GM19238 (cell line): Measurements from ENCODE around the gene GALNT3.
A peak's percentile ranks its signal among the peaks of the same experiment; 100 is the strongest.

Experiments
- DNase-seq: peaks from one replicate; pipeline ENCODE4 v3.0.0; 2011; ENCODE audit warnings: low spot score; ENCODE audit not compliant: insufficient read length

The GALNT3 gene

DNA sequence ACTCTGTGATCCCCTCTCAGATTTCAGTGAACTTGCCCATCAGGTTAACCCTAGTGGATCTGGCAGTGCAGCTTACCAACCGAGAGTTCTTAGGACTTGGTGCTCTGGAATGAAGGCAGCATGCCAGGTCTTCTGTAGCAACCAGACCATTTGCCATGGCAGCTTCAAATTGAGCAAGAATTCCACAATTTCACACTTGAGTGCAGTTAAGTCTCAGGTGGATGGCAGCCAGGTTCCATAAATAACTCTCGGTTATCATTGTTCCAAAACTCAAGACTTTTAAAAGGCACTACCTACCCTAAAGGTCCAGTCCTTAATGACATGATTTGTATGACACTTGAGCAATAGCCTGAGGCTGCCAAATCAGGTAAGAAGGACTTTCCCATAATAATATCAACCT is 48.1 kb downstream of the GALNT3 start:
- no peak for DNase-seq

DNA sequence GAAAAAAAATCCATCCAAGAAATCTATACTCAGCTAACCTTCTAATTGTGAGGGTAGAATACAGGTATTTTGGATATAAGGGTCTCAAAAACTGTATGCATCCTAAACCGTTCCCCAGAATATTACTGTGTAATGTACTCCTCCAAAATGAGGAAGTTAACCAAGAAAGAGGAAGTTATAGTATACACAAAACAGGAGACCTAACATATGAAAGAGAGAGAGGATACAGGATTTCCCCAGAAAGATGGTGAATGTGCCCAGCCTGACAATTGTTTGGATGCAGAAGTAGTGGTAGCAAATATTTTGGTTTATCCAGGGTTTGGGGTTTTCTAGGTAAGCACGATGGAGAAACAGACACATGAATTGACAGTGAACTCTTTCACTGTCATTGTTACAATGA is 50.6 kb downstream of the GALNT3 start:
- peak; percentile 5 for DNase-seq

DNA sequence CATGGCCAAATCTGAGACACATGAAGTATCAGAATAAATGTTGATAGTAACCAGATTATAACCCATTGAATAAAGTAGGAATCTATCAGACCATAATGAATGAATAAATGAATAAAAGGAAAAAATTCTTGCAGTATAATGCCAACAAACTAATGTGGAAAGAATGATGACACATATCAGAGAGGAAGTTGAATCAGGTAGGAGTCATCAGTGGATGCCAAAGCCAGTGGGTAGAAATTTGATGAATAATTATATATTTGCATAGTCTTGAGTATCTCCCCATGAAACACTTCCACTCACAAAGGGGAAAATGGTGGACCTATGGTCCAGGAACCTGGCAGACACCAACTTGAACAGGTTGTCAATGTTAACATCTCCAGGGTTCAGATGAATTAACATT is 68.6 kb downstream of the GALNT3 start:
- no peak for DNase-seq

DNA sequence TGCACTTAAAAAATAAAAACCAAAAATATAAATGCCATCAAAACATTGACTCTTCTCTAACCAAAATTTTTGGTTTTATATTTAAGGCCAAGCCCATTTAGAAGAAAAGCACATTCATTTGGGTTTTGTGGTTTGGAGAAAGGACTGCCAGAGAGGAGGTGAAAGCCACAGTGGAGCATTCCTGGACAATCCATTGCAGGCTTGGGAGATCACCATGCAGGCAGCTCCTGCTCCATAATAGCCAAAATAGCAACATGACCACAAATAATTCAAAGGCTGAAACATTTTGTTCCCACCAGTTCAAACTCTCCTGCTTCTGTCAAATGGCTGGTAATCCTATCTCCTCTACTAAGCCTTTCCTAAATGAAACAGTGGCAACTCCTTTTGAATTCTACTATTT is 73.5 kb downstream of the GALNT3 start:
- DNase-seq, result no peak

DNA sequence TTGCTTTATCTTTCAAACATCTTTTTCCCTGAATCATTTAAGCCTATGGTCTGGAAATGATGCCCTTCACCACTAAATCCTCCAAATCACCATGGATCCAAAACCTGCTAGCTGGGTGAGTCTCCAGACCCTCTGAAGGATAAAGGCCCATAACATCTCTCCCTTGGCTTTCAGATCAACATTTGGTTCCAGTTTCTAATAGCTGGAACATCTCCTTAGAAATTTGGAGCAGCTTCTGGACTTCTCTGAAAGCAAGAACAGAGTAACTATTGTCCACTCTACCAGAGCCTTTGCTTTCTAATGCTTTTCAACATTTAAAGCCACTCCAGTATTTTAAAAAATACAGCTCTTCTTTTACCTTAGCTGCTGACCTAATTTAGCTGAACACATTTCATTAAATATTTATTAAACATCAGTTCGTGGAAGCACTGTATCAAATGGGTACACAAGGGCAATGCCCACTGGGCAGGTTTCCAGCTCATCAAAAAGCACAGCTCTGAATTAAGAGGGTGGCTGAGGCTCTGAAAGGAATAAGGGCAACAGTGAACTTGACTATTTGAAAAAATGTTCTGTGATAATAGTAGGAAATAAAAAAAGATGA is 75.3 kb downstream of the GALNT3 start:
- DNase-seq, result no peak

DNA sequence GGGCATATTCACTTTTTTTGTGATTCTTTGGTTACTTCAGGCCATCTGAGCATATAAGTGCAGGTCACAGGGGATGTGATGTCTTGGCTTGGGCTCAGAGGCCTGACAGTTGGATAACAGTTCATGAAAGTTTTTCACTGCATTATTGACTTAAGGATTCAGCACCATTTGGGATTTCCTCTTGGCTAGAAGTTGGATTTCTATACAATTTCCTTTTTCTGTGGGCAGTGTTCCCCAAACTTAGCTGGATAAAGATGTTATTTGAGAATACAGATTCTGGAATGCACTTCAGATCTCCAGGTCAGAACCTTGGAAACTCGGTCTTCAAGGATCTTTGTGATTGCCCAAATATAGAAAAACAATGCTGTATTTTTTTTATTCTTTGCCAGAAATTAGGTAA is 78.0 kb downstream of the GALNT3 start:
- no peak for DNase-seq

DNA sequence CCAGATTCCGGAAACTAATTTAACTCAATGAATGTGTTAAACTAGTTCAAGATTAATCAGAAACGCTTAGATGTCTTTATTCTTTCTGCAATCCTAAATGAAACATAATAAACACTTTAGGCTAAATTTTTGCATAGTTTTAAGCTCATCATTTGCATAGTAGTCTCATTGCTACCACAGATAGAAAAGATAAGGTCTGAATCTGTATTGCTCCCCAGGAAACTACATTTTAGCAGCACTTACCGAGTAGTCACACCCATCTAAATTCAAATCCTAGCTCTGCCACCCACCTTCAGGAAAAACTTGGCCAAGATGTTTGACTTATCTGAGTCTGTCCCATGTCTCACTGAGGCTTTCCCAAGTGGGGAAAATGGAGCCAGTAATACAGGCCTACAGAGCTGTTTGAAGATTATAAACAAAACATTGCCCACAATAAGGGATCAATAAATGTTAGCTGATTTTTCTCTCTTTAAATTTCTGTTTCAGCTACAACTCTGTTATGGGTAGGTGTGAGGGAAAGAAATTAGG is 87.0 kb downstream of the GALNT3 start:
- no peak for DNase-seq

DNA sequence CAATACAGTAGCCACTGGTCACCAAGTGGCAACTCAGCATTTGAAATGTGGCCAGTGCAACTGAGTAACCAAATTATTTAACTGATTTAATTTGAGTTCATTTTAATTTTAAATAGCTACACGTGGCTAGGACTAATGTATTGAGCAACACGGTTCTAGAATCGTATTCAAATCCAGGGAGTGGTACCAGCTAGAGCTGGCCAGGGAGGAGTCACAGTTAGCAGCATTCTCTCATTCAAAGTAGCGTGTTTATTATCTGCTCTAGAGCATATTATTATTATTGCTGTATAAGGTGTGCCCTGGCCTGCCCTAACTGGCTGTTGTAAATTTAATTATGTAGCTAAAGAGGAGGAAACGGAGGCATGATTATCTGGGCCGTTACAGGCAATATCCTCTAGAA is 92.9 kb downstream of the GALNT3 start:
- no peak for DNase-seq

DNA sequence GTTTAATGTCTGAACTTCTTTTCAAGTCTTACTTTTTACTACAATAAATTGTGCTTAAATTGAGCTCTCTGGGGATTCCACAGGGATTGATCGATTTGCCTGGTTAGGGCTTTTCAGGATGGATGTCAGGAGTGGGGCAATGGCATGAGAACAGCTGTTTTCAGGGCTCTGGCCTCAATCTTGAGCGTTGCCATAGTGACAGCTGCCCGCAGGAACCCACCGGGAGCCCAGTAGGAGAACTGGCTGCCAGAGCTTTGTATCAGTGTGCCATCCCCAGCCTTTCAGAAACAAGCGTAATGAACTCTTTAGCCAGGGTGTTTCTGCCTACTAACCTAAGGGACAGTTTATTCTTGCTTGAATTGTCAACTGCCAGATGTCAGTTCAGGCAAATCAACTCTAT is 93.5 kb downstream of the GALNT3 start:
- DNase-seq, result no peak

DNA sequence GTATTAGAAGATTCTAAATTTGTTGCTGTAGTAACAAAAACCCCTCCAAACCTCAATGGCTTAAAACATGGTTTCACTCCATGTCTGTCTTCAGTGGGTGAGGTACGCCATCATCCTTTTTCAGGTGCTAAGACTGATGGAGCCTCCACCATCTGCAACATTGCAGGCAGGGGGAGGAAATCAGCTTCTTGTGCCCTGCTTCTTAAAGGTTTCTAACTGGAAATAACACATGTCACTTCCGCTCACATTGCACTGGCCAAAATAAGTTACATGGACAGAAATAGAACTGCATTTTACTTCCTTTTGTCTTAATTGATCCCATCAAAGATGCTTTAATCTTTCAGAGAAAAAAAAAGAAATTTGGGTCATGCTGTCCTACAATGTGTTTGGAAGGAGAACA is 94.1 kb downstream of the GALNT3 start:
- no peak for DNase-seq

DNA sequence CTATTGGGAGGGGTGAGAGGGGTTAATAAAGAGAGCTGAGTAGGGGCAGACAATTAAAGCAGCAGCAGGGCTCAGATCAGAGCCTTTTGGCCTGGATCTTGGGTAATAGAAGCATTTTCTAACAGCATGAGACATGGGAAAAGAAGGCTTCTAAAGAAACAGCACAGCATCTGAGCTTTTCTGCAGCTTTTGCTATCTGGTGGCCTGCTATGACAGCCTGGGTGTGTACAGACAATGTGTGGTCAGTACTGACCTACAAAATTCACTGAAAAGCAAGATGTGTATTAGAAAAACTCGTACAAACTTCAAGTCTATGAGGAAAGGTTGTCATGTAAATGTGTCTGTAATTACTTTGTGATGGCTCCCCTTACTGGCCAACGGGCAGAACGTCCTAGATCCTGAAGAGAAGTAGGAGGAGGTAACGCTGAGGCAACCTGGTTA is 95.6 kb downstream of the GALNT3 start:
- no peak for DNase-seq

DNA sequence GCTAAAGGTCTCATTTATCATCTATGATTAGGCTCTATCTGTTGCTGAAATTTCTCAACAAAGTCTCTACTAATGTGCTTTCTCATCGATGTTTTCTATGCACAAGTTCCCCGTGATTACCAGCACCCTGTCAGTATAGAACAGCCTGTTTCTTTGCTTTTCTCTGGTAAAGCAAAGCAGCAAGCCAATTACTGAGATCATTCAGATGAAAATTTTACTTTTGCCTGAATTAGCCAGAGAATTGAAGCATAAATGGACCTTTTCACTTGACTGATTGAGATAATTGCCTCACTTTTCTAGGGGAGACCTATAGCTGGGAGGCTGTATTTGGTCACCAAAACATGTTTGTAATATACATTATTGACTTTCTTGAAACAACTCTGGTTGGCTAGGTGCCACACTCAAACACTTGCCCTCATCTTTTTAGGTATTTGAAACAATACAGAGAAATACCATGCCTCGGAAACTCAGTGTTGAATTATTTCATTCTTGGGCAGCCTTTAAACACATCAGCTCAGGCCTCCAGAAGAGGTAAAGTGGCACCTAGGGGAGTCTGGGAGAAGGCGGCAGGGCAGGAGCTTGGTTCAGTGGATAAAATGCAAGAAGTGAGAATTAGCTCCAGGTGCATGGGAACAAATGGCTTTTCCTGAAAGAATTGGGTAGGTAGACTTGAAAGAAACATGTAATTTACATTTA is 96.2 kb downstream of the GALNT3 start:
- no peak for DNase-seq
